Karpas-422 (cell line): ENCODE results near the gene ABCB10. TPM values are rescaled to one million over a fixed set of nuclear protein-coding genes. Genes with fewer than 3 reads are reported as not detected.
"Not testable (repeated sequence)": the region's sequence is repeated elsewhere in the genome, so short reads cannot be mapped to it uniquely, and the experiment has no call there.

Experiments used
- DNase-seq: peaks from one replicate; pipeline ENCODE4 v3.0.0-alpha.2; 2015
- H2AFZ ChIP-seq: fragments of 200-600 bp; sonication (generic); 2 replicates; pipeline ENCODE4 v1.6.1; 2014; ENCODE audit warnings: antibody characterized with exemption, low read length, mixed read lengths
- H3K27ac ChIP-seq: fragments of 200-600 bp; sonication (generic); 2 replicates; pipeline ENCODE4 v1.5.1; 2014; ENCODE audit warnings: mild to moderate bottlenecking, low read length, moderate library complexity
- H3K27me3 ChIP-seq: fragments of 200-600 bp; sonication (generic); 2 replicates; pipeline ENCODE4 v1.6.1; 2014; ENCODE audit warnings: low read length, mixed read lengths
- H3K36me3 ChIP-seq: fragments of 200-600 bp; sonication (generic); 2 replicates; pipeline ENCODE4 v1.6.1; 2014; ENCODE audit warnings: low read length, mixed read lengths; ENCODE audit not compliant: insufficient read depth
- H3K4me1 ChIP-seq: fragments of 200-600 bp; sonication (generic); 2 replicates; pipeline ENCODE4 v1.6.1; 2014; ENCODE audit warnings: mild to moderate bottlenecking, low read length, mixed read lengths
- H3K4me2 ChIP-seq: fragments of 200-600 bp; sonication (generic); 2 replicates; pipeline ENCODE4 v1.6.1; 2014; ENCODE audit warnings: low read length, low read depth, mild to moderate bottlenecking; ENCODE audit not compliant: poor library complexity, severe bottlenecking
- H3K4me3 ChIP-seq: fragments of 200-600 bp; sonication (generic); 2 replicates; pipeline ENCODE4 v1.5.1; 2014; ENCODE audit warnings: mild to moderate bottlenecking, antibody characterized with exemption, low read length, mixed read lengths
- H3K79me2 ChIP-seq: fragments of 200-600 bp; sonication (generic); 2 replicates; pipeline ENCODE4 v1.6.1; 2014; ENCODE audit warnings: mild to moderate bottlenecking, low read length, mixed read lengths
- H3K9ac ChIP-seq: fragments of 200-600 bp; sonication (generic); 2 replicates; pipeline ENCODE4 v1.6.0; 2014; ENCODE audit warnings: low read length
- H3K9me2 ChIP-seq: fragments of 200-600 bp; sonication (generic), shearing (Covaris generic); replicated peaks from 2 replicates; pipeline ENCODE4 v1.6.0; 2014; ENCODE audit warnings: mild to moderate bottlenecking, low read length, moderate library complexity; ENCODE audit not compliant: insufficient read depth
- H3K9me3 ChIP-seq: fragments of 300-700, 200-600 bp; sonication (generic); 2 replicates; pipeline ENCODE4 v1.6.1; 2014; ENCODE audit warnings: low read length, mixed read lengths
- H4K20me1 ChIP-seq: fragments of 200-600 bp; sonication (generic); 2 replicates; pipeline ENCODE4 v1.6.1; 2014; ENCODE audit warnings: mild to moderate bottlenecking, antibody characterized with exemption, low read length, low read depth; ENCODE audit not compliant: insufficient read depth
- total RNA-seq: library from RNA; depleted of rRNA; stranded (reverse); fragments of >200 nt; shearing (Covaris generic); gene quantifications from 2 replicates; pipeline ENCODE4 v1.2.3, GENCODE V29; 2014; ENCODE audit warnings: low replicate concordance

Gene ABCB10
- total RNA-seq, 1 experiment from 2014 or later: 27.8 TPM

DNA sequence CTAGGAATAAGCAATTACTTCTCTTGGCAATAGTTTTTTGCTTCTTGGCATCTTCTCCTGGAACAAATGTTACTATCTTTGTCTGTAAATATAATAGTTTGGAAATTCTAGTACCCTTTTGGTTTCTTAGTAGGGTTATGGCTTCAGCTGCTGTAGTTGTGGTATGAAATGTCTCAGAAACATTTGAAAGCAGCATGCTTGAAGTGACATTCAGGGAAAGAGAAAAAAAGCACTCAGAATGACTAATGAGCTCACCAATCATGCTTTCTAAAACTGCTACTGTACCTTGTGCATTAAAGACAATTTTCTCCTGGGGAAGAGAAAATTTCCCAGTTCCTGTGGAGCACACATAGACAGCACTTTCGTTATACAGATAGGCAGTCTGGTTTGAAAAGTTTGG lies 71.3 kb downstream of the ABCB10 start:
- Histone ChIP-seq H3K9ac (no peak overlapping the region), H3K79me2 (no peaks in the 10 kb centered on the region), H3K9me3 (no peaks in the 10 kb centered on the region), H4K20me1 (no peaks in the 10 kb centered on the region), H2AFZ (no peak overlapping the region), H3K36me3 (peaks cover 27% of the 10 kb centered on the region; the same call in 1 of the 2 replicates), H3K4me1 (no peaks in the 10 kb centered on the region), H3K27me3 (no peaks in the 10 kb centered on the region), H3K27ac (no peak overlapping the region), H3K4me2 (no peak overlapping the region), H3K4me3 (no peak overlapping the region), H3K9me2 (no peaks in the 10 kb centered on the region)
- no peak for DNase-seq

DNA sequence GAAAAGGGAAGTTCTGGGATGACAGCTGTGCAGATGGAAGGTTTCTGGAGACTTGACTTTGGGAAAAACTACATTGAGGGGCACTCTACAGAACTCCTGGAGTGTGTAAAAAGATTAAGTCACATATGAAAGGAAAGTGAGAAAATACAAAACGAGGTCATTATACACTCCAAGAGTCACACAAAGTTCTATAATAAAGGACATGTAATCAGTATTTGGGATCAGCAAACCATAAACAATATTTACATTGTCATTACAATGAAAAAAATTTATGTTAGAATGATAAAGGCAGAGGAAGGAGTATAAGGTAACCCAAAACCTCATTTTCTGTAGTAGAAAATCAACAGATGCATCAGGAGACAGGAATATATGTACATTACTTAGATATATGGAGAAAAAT lies 73.2 kb downstream of the ABCB10 start:
- Histone ChIP-seq H3K36me3 (peaks cover 27% of the 10 kb centered on the region; the same call in 1 of the 2 replicates), H3K27me3 (no peaks in the 10 kb centered on the region), H3K79me2 (no peaks in the 10 kb centered on the region), H3K9ac (no peak overlapping the region), H3K4me1 (no peaks in the 10 kb centered on the region), H4K20me1 (no peaks in the 10 kb centered on the region), H3K4me2 (no peak overlapping the region), H2AFZ (no peak overlapping the region), H3K9me2 (no peaks in the 10 kb centered on the region), H3K9me3 (no peaks in the 10 kb centered on the region), H3K27ac (no peak overlapping the region), H3K4me3 (no peak overlapping the region)
- no peak for DNase-seq

DNA sequence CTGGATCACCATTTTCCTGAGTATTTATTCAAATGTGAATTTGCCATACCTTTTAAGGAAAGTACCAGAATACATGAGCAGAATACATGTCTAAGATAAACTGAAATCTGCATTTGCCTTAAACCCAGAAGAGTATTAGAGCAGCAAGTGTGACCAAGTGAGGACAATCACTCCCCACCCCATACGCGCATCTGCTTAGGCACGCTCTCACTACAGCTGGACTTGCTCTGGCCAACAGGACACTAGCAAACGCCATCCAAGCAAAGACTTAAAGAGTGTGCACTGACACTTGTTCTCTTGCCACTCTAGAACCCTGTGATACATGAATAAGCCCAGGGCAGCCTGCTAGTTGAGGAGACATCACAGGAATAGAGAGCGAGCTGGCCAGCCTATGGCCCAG lies 76.0 kb downstream of the ABCB10 start:
- no peaks in the 10 kb centered on the region for H3K9me3 ChIP-seq
- no peaks in the 10 kb centered on the region; the same call in 1 of the 2 replicates for H3K4me1 ChIP-seq
- DNase-seq: no peak
- no peak overlapping the region for H3K4me2 ChIP-seq
- no peaks in the 10 kb centered on the region for H3K9me2 ChIP-seq
- H3K36me3 ChIP-seq: peaks cover 17% of the 10 kb centered on the region; the same call in 1 of the 2 replicates
- no peaks in the 10 kb centered on the region for H3K27me3 ChIP-seq
- H4K20me1 ChIP-seq: no peaks in the 10 kb centered on the region
- H3K27ac ChIP-seq: no peak overlapping the region
- no peak overlapping the region for H3K4me3 ChIP-seq
- H3K79me2 ChIP-seq: no peaks in the 10 kb centered on the region
- no peak overlapping the region for H3K9ac ChIP-seq
- H2AFZ ChIP-seq: no peak overlapping the region

DNA sequence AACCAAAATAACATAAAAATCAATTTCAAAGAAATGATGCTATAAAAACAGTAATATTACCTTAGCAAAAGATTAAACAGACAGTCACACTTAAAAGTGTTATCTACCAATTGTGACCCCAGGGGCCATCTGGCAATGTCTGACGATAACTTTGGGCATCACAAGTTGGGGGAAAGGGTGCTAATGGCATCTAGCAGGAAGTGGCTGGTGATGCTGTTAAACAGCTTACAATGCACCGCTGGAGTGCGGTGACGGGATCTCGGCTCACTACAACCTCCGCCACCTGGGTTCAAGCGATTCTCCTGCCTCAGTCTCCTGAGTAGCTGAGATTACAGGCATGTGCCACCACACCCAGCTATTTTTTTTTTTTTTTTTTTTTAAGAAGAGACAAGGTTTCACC lies 78.0 kb downstream of the ABCB10 start:
- H3K4me3 ChIP-seq: no peak overlapping the region
- no peaks in the 10 kb centered on the region for H3K27me3 ChIP-seq
- no peak overlapping the region for H3K9ac ChIP-seq
- H3K27ac ChIP-seq: no peak overlapping the region
- DNase-seq: no peak
- no peaks in the 10 kb centered on the region for H3K9me3 ChIP-seq
- H2AFZ ChIP-seq: no peak overlapping the region
- H3K9me2 ChIP-seq: no peaks in the 10 kb centered on the region
- H3K4me1 ChIP-seq: no peaks in the 10 kb centered on the region; the same call in 1 of the 2 replicates
- H3K79me2 ChIP-seq: no peaks in the 10 kb centered on the region
- no peak overlapping the region for H3K4me2 ChIP-seq
- H4K20me1 ChIP-seq: no peaks in the 10 kb centered on the region
- peaks cover 14% of the 10 kb centered on the region; the same call in 1 of the 2 replicates for H3K36me3 ChIP-seq

DNA sequence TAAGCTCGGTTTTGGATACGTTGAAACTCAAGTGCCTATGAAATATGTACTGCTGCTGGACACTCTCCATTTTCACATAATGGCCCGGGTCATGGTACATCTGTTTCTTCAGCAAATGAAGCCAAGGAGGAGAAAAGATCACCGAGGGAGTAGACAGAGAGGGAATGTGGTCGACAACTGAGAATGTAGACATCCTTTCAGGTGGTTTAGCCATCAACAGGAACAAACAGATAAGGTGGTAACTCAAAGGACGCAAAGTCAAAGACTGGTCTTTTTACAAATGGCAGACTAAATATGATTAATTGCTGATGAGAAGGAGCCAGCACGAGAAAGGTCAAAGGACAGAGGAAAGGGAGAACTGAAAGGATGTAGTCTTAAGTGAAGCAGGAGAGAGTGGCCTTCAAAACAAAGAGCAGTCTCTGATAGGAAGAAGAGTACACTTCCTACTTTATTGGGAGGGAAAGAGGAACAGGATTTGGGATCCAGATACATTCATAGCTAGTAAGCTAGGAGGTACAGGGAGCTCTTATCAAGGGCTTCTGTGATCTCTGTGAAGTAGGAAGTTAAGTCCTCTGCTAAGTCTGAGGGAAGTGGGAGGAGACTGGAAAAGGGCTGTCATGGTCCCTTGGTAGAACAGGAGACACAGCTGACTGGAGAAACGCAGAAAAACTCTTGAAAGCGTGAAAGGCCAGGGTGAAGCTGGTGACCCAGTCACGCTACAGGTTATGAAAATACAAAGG lies 78.7 kb downstream of the ABCB10 start:
- no peaks in the 10 kb centered on the region for H3K27me3 ChIP-seq

DNA sequence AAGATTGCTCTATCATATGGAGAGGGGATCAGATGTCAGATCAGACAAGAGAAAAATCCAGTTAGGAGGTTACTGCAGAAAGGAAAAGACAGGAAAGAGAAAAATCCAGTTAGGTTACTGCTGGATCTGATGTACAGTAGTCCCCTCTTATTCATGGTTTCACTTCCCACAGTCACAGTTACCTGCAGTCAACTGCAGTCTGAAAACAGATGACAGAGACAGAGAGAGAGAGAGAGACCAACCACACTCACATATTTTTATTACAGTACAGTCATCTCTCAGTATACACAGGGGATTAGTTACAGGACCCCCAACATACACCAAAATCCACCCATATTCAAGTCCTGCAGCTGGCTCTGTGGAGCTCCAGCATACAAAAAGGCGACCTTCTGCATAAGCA lies 79.7 kb downstream of the ABCB10 start:
- Histone ChIP-seq H3K27me3 (no peaks in the 10 kb centered on the region), H2AFZ (no peak overlapping the region), H3K9me3 (no peaks in the 10 kb centered on the region), H3K4me2 (no peak overlapping the region), H3K27ac (no peak overlapping the region), H3K4me3 (no peak overlapping the region), H3K4me1 (no peaks in the 10 kb centered on the region; the same call in 1 of the 2 replicates), H3K79me2 (no peaks in the 10 kb centered on the region), H3K9ac (no peak overlapping the region), H3K36me3 (peaks cover 3% of the 10 kb centered on the region; the same call in 1 of the 2 replicates), H4K20me1 (no peaks in the 10 kb centered on the region), H3K9me2 (no peaks in the 10 kb centered on the region)
- DNase-seq: peak; percentile 51

More for the DNA sequence above, 78.7 kb downstream of the ABCB10 start:
- DNase-seq: no peak
- H2AFZ ChIP-seq: no peak overlapping the region
- H3K36me3 ChIP-seq: peaks cover 9% of the 10 kb centered on the region; the same call in 1 of the 2 replicates
- no peak overlapping the region for H3K27ac ChIP-seq
- H4K20me1 ChIP-seq: no peaks in the 10 kb centered on the region
- H3K4me2 ChIP-seq: no peak overlapping the region
- H3K4me3 ChIP-seq: no peak overlapping the region
- no peaks in the 10 kb centered on the region for H3K9me2 ChIP-seq
- no peaks in the 10 kb centered on the region for H3K9me3 ChIP-seq
- H3K4me1 ChIP-seq: no peaks in the 10 kb centered on the region; the same call in 1 of the 2 replicates
- no peak overlapping the region for H3K9ac ChIP-seq
- no peaks in the 10 kb centered on the region for H3K79me2 ChIP-seq

DNA sequence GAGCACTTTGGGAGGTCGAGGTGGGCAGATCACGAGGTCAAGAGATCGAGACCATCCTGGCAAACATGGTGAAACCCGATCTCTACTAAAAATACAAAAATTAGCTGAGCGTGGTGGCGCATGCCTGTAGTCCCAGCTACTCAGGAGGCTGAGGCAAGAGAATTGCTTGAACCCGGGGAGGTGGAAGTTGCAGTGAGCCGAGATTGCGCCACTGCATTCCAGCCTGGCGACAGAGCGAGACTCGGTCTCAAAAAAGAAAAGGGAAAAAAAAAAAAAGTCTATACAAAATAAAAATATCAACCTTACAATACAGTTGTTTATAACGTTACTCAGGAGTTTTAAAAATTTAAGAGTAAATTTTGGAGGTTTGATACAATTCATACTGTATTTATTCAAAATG lies 82.6 kb downstream of the ABCB10 start:
- not testable (repeated sequence) for H3K4me1 ChIP-seq, H4K20me1 ChIP-seq, H3K9me2 ChIP-seq, H3K27ac ChIP-seq, H3K36me3 ChIP-seq, DNase-seq, H3K4me2 ChIP-seq, H3K79me2 ChIP-seq, H3K9me3 ChIP-seq, H2AFZ ChIP-seq, H3K27me3 ChIP-seq, H3K4me3 ChIP-seq, H3K9ac ChIP-seq

DNA sequence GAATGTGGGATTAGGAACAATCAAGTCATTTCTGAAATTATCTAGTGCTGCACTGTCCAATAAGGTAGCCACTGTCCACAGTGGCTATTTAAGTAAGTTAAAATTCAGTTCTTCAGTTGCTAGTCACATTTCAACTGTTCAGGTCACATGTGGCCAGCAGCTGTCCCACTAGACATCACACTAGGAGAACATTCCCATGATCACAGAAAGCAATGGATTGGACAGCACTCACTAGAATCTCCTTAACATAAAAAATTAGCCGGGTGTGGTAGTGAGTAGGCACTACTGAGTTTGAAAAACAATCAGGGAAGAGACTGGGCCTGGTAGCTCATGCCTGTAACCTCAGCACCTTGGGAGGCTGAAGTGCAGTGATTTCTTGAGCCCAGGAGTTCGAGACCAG lies 84.0 kb downstream of the ABCB10 start:
- Histone ChIP-seq H3K4me1 (no peaks in the 10 kb centered on the region; the same call in 1 of the 2 replicates), H3K79me2 (no peaks in the 10 kb centered on the region), H3K9me2 (no peaks in the 10 kb centered on the region), H3K36me3 (peaks cover 4% of the 10 kb centered on the region; the same call in 1 of the 2 replicates), H4K20me1 (no peaks in the 10 kb centered on the region), H3K4me3 (no peak overlapping the region), H3K27me3 (no peaks in the 10 kb centered on the region), H3K9ac (no peak overlapping the region), H2AFZ (no peak overlapping the region), H3K27ac (no peak overlapping the region), H3K9me3 (no peaks in the 10 kb centered on the region), H3K4me2 (no peak overlapping the region)
- DNase-seq: no peak
